Head of caudate nucleus (tissue), 42 donors: ENCODE data around the gene COL21A1.

Experiments used
- DNase-seq, 42 donors: peaks; one replicate each; pipeline versions ENCODE4 v3.0.0 to v3.0.0-alpha.2; 2020 to 2021; ENCODE audit warnings: mixed read lengths in 7 of 42
- intact Hi-C: fragments of 100-400 bp; cut with DNase I; formaldehyde crosslinking; loops from one replicate; pipeline ENCODE4 v1.15.0; 2022

Gene COL21A1

GRCh38 chr6:56148488-56149186 is 98.7 kb downstream of the COL21A1 start:
- no peak for DNase-seq
- intact Hi-C loops: no loop called here

GRCh38 chr6:56147766-56148165 is 99.6 kb downstream of the COL21A1 start:
- intact Hi-C loops: no loop called here
- no peak for DNase-seq

- DNase-seq: no peak
- intact Hi-C loops: no loop called here
Observed at GRCh38 chr6:56146086-56146485, 101.3 kb downstream of the COL21A1 start.

- DNase-seq: no peak
- intact Hi-C loops: no loop called here
Observed at GRCh38 chr6:56145616-56146015, 101.8 kb downstream of the COL21A1 start.

GRCh38 chr6:56144538-56145324 is 102.6 kb downstream of the COL21A1 start:
- intact Hi-C loops: no loop called here

GRCh38 chr6:56143796-56144195 is 103.6 kb downstream of the COL21A1 start:
- intact Hi-C loops: no loop called here

More at GRCh38 chr6:56144538-56145324, 102.6 kb downstream of the COL21A1 start:
- DNase-seq: no peak

GRCh38 chr6:56140090-56140489 is 107.3 kb downstream of the COL21A1 start:
- DNase-seq: no peak
- intact Hi-C loops: no loop called here

More at GRCh38 chr6:56143796-56144195, 103.6 kb downstream of the COL21A1 start:
- DNase-seq: no peak

- DNase-seq: no peak
- intact Hi-C loops: no loop called here
Observed at GRCh38 chr6:56115715-56116114, 131.7 kb downstream of the COL21A1 start.

GRCh38 chr6:56109149-56109548 is 138.2 kb downstream of the COL21A1 start:
- no peak for DNase-seq
- intact Hi-C loops: no loop called here

GRCh38 chr6:56106231-56106630 is 141.1 kb downstream of the COL21A1 start:
- intact Hi-C loops: no loop called here
- no peak for DNase-seq

- DNase-seq: no peak
- intact Hi-C loops: no loop called here
Observed at GRCh38 chr6:56104591-56104990, 142.8 kb downstream of the COL21A1 start.

- DNase-seq: no peak
- intact Hi-C loops: no loop called here
Observed at GRCh38 chr6:56102216-56102615, 145.2 kb downstream of the COL21A1 start.

GRCh38 chr6:56101141-56101553 is 146.2 kb downstream of the COL21A1 start:
- intact Hi-C loops: no loop called here
- no peak for DNase-seq

GRCh38 chr6:56096946-56097621 is 150.3 kb downstream of the COL21A1 start:
- intact Hi-C loops: no loop called here

GRCh38 chr6:56096541-56096940 is 150.8 kb downstream of the COL21A1 start:
- intact Hi-C loops: no loop called here

More at GRCh38 chr6:56096946-56097621, 150.3 kb downstream of the COL21A1 start:
- no peak for DNase-seq

GRCh38 chr6:56093776-56094175 is 153.6 kb downstream of the COL21A1 start:
- DNase-seq: no peak
- intact Hi-C loops: no loop called here

More at GRCh38 chr6:56096541-56096940, 150.8 kb downstream of the COL21A1 start:
- no peak for DNase-seq

GRCh38 chr6:56091159-56091869 is 156.1 kb downstream of the COL21A1 start:
- no peak for DNase-seq
- intact Hi-C loops: no loop called here

- intact Hi-C loops: no loop called here
Observed at GRCh38 chr6:56088641-56089040, 158.7 kb downstream of the COL21A1 start.

GRCh38 chr6:56087421-56087820 is 160.0 kb downstream of the COL21A1 start:
- no peak for DNase-seq
- intact Hi-C loops: no loop called here

More at GRCh38 chr6:56088641-56089040, 158.7 kb downstream of the COL21A1 start:
- DNase-seq: no peak
